Body of pancreas (tissue), 4 donors: ENCODE measurements around the gene GPR173. TPM values are rescaled to one million over a fixed set of nuclear protein-coding genes. Genes with fewer than 3 reads are reported as not detected.

Experiments used
- ATAC-seq: fragments of 150-250 bp; one replicate; pipeline ENCODE4 v1.9.1; 2016
- DNase-seq, 4 donors: peaks; one replicate each; pipeline ENCODE4 v3.0.0-alpha.2; 2019
- H3K27ac ChIP-seq, 4 donors: fragments of 200-600 bp; sonication (generic); 1 replicate in 3 of 4; 2 replicates in 1 of 4; pipeline versions ENCODE4 v1.5.1 to v1.6.1; 2016 to 2019; ENCODE audit warnings: mild to moderate bottlenecking in 1 of 4, mixed read lengths in 1 of 4, moderate library complexity in 1 of 4
- H3K27me3 ChIP-seq, 2 donors: fragments of 200-600 bp; sonication (generic); one replicate each; pipeline ENCODE4 v1.6.0; 2016; ENCODE audit warnings: mild to moderate bottlenecking in 1 of 2
- H3K36me3 ChIP-seq, 2 donors: fragments of 200-600 bp; sonication (generic); replicated peaks in 1 of 2; 2 replicates each; pipeline ENCODE4 v1.5.1; 2016; ENCODE audit warnings: low read depth in 2 of 2; ENCODE audit not compliant: insufficient read depth in 1 of 2
- H3K4me1 ChIP-seq: fragments of 200-600 bp; sonication (generic); one replicate; pipeline ENCODE4 v1.6.0; 2016
- H3K4me3 ChIP-seq, 2 donors: fragments of 200-600 bp; sonication (generic); 1 replicate in 1 of 2; 2 replicates in 1 of 2; pipeline ENCODE4 v1.5.1; 2016 to 2019
- H3K9me3 ChIP-seq, 3 donors: fragments of 200-600 bp; sonication (generic); 1 replicate in 2 of 3; 2 replicates in 1 of 3; pipeline ENCODE4 v1.5.1; 2016
- CTCF ChIP-seq, 7 experiments: fragments of 450-650 bp in 4 of 7; fragments of 200-600 bp in 3 of 7; sonication (generic) in 3 of 7; IDR thresholded peaks; one replicate each; pipeline ENCODE4 v1.5.1; 2016 to 2019; ENCODE audit warnings: antibody characterized with exemption in 7 of 7
- POLR2A ChIP-seq, 3 donors: fragments of 450-650 bp; IDR thresholded peaks; one replicate each; pipeline ENCODE4 v1.6.1; 2016; ENCODE audit warnings: antibody characterized with exemption in 3 of 3, mild to moderate bottlenecking in 2 of 3
- WGBS, 2 donors: methylation state at CpG; one replicate each; pipeline ENCODE4 v1.1.5; 2017; 5-methylcytosine and 5-hydroxymethylcytosine counted together
- intact Hi-C: fragments of 100-400 bp; cut with DNase I; formaldehyde crosslinking; loops from one replicate; pipeline ENCODE4 v1.15.1; 2023
- total RNA-seq, 2 donors: library from RNA; depleted of rRNA; stranded (reverse); fragments of >200 nt; gene quantifications; one replicate each; pipeline ENCODE4 v1.1.0, GENCODE V29; 2016

GPR173 gene
- total RNA-seq, 2 donors from 2014 or later = 0.26 to 0.66 TPM

- intact Hi-C loops = no loop called here
- Histone ChIP-seq H3K4me3 (no peak overlapping the region), H3K9me3 (no peaks in the 10 kb centered on the region), H3K36me3 (no peaks in the 10 kb centered on the region), H3K27me3 (no peaks in the 10 kb centered on the region), H3K27ac (no peak overlapping the region), H3K4me1 (no peaks in the 10 kb centered on the region)
- WGBS, 2 donors = 49 to 55% methylated on average over 4 of the region's 4 CpGs
- TF ChIP-seq CTCF (IDR thresholded peaks at IDR 0.05) (no peak), POLR2A (IDR thresholded peaks at IDR 0.05) (no peak)
- DNase-seq (no peak), ATAC-seq (no peak)
Measured at GRCh38 chrX:53039236-53039635, 9.4 kb upstream of the GPR173 start.

GRCh38 chrX:53044995-53045394 lies 3.6 kb upstream of the GPR173 start:
- Histone ChIP-seq H3K4me3 (no peak overlapping the region), H3K9me3 (peaks cover 0 to 2% (median 0%) of the 10 kb centered on the region in 3 donors), H3K4me1 (no peaks in the 10 kb centered on the region), H3K27me3 (no peaks in the 10 kb centered on the region), H3K36me3 (no peaks in the 10 kb centered on the region), H3K27ac (no peak overlapping the region)
- DNase-seq = no peak
- ATAC-seq = no peak
- 60 to 70% methylated on average over 5 of the region's 5 CpGs for WGBS, 2 donors
- TF ChIP-seq CTCF (IDR thresholded peaks at IDR 0.05) = no peak
- no peak for TF ChIP-seq POLR2A (IDR thresholded peaks at IDR 0.05)
- intact Hi-C loops = no loop called here

GRCh38 chrX:53047228-53047627 lies 1.4 kb upstream of the GPR173 start:
- intact Hi-C loops = no loop called here
- ATAC-seq = no peak
- H3K9me3 ChIP-seq = peaks cover 0 to 2% (median 0%) of the 10 kb centered on the region in 3 donors
- no peak overlapping the region for H3K4me3 ChIP-seq
- H3K27ac ChIP-seq = no peak overlapping the region
- no peaks in the 10 kb centered on the region for H3K36me3 ChIP-seq
- no peaks in the 10 kb centered on the region for H3K27me3 ChIP-seq
- DNase-seq = no peak
- TF ChIP-seq POLR2A (IDR thresholded peaks at IDR 0.05) = no peak
- no peak for TF ChIP-seq CTCF (IDR thresholded peaks at IDR 0.05)
- H3K4me1 ChIP-seq = no peaks in the 10 kb centered on the region
- 72 to 86% methylated on average over 6 of the region's 6 CpGs for WGBS, 2 donors

DNA sequence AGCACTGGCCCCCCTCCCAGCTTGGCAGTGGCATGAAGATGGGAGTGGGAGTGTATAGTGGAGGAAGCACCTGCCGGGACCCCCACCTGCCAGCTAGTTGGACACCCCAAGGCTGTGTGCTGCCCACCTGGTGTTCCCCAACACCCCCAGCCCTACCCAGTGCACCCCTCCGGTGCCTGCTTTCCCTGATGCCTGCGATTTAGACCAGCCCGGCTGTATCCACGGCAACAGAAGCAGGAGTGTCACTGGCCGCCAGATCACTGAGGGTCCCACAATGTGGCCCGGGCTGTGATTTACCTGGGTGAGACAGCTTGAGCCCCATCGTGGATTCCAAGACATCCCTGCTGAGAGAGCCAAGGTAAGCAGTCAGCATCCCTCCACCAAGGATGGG lies 533 bp downstream of the GPR173 start:
- DNase-seq (no peak), ATAC-seq (no peak)
- H3K27me3 ChIP-seq = no peaks in the 10 kb centered on the region
- H3K27ac ChIP-seq = no peak overlapping the region
- no peaks in the 10 kb centered on the region for H3K36me3 ChIP-seq
- TF ChIP-seq POLR2A (IDR thresholded peaks at IDR 0.05) (no peak), CTCF (IDR thresholded peaks at IDR 0.05) (no peak)
- WGBS, 2 donors = 4% methylated on average over 4 of the region's 8 CpGs; no CpG with 5 or more reads in 1 of the 2 donors
- H3K4me1 ChIP-seq = no peaks in the 10 kb centered on the region
- no peak overlapping the region for H3K4me3 ChIP-seq
- intact Hi-C loops = no loop called here
- peaks cover 0 to 2% (median 0%) of the 10 kb centered on the region in 3 donors for H3K9me3 ChIP-seq

GRCh38 chrX:53050841-53051240 lies 2.3 kb downstream of the GPR173 start:
- no peak overlapping the region for H3K4me3 ChIP-seq
- no peak overlapping the region for H3K27ac ChIP-seq
- H3K4me1 ChIP-seq = no peaks in the 10 kb centered on the region
- 59 to 67% methylated on average over 1 to 4 of the region's 6 CpGs for WGBS, 2 donors
- no peaks in the 10 kb centered on the region for H3K27me3 ChIP-seq
- peaks cover 0 to 2% (median 0%) of the 10 kb centered on the region in 3 donors for H3K9me3 ChIP-seq
- TF ChIP-seq POLR2A (IDR thresholded peaks at IDR 0.05) = no peak
- TF ChIP-seq CTCF (IDR thresholded peaks at IDR 0.05) = no peak
- ATAC-seq (no peak), DNase-seq (no peak)
- intact Hi-C loops = no loop called here
- H3K36me3 ChIP-seq = no peaks in the 10 kb centered on the region
